HCT116 (cell line): ENCODE data around the gene NFAT5. TPM values are rescaled to one million over a fixed set of nuclear protein-coding genes. Genes with fewer than 3 reads are reported as not detected.
"Not testable (repeated sequence)": the region's sequence is repeated elsewhere in the genome, so short reads cannot be mapped to it uniquely, and the experiment has no call there.

Source experiments
- ATAC-seq: fragments of 200-7000 bp; cut with Tn5 transposase; 2 replicates; pipeline ENCODE4 v1.9.1; 2020; ENCODE audit warnings: mild to moderate bottlenecking, moderate library complexity
- BruUV-seq: library from RNA; stranded (reverse); fragments of 400-500 nt; replicated peaks from 2 replicates; lab custom pipeline; 2021; lab: Mats Ljungman, UMichigan
- CTCF ChIA-PET: fragments of 300-600 bp; sonication (Branson Sonifier 250); formaldehyde crosslinking; loops from one replicate; lab custom pipeline; 2021; ENCODE audit warnings: antibody characterized with exemption; lab: Charles Lee
- POLR2A ChIA-PET: fragments of 300-600, 350-600 bp; sonication (Branson Sonifier 250); formaldehyde crosslinking; loops from one replicate; lab custom pipeline; 2021; ENCODE audit warnings: antibody characterized with exemption; lab: Charles Lee
- RAD21 ChIA-PET, 2 experiments: fragments of 300-600 bp; sonication (Branson Sonifier 250); formaldehyde crosslinking; loops; one replicate each; lab custom pipeline; 2023; ENCODE audit warnings: low total read pairs in 2 of 2; ENCODE audit not compliant: uncharacterized antibody in 2 of 2, unreplicated experiment in 2 of 2, low non-redundant PET in 1 of 2; lab: Charles Lee
- DNase-seq: peaks from one replicate; pipeline ENCODE4 v3.0.0-alpha.2; 2010; ENCODE audit warnings: low read depth, low spot score
- H2AFZ ChIP-seq: fragments of 200-600 bp; shearing (Covaris generic), sonication (generic); 2 replicates; pipeline ENCODE4 v1.6.1; 2017; ENCODE audit warnings: low read depth, mixed run types, mixed read lengths, antibody characterized with exemption, low read length; ENCODE audit not compliant: poor library complexity, severe bottlenecking
- H3K27ac ChIP-seq: 2 replicates; pipeline ENCODE4 v1.5.1; 2012; ENCODE audit warnings: low read depth, low read length
- H3K27me3 ChIP-seq: fragments of 200-600 bp; sonication (generic); 2 replicates; pipeline ENCODE4 v1.6.1; 2016; ENCODE audit warnings: mixed run types, low read length, mixed read lengths; ENCODE audit not compliant: insufficient read depth
- H3K36me3 ChIP-seq, 2 experiments: fragments of 200-500 bp in 1 of 2; fragments of 200-600 bp in 1 of 2; sonication (Bioruptor generic) in 1 of 2; sonication (generic) in 1 of 2; 2 replicates each; pipeline versions ENCODE4 v1.5.1 to v1.6.1; 2014 to 2016; ENCODE audit warnings: low read length in 2 of 2, inconsistent platforms in 1 of 2, mixed read lengths in 1 of 2, mixed run types in 1 of 2; ENCODE audit not compliant: insufficient read depth in 2 of 2, control insufficient read depth in 1 of 2
- H3K4me1 ChIP-seq, 2 experiments: fragments of 200-600 bp in 1 of 2; sonication (generic) in 1 of 2; 2 replicates each; pipeline versions ENCODE4 v1.5.1 to v1.6.1; 2012 to 2017; ENCODE audit warnings: low read length in 2 of 2, inconsistent platforms in 1 of 2, mild to moderate bottlenecking in 1 of 2, mixed read lengths in 1 of 2, mixed run types in 1 of 2, moderate library complexity in 1 of 2; ENCODE audit not compliant: insufficient read depth in 2 of 2, control insufficient read depth in 1 of 2
- H3K4me2 ChIP-seq: fragments of 200-600 bp; sonication (generic); 2 replicates; pipeline ENCODE4 v1.6.1; 2017; ENCODE audit warnings: mixed run types, low read length, mixed read lengths
- H3K4me3 ChIP-seq, 2 experiments: fragments of 200-600 bp in 1 of 2; sonication (generic) in 1 of 2; replicated peaks in 1 of 2; 2 replicates each; pipeline ENCODE4 v1.5.1; 2011 to 2016; ENCODE audit warnings: low read length in 2 of 2, control low read depth in 1 of 2, low read depth in 1 of 2, mild to moderate bottlenecking in 1 of 2, mixed read lengths in 1 of 2, mixed run types in 1 of 2
- H3K79me2 ChIP-seq: fragments of 200-600 bp; sonication (generic); 2 replicates; pipeline ENCODE4 v1.6.1; 2017; ENCODE audit warnings: mild to moderate bottlenecking, mixed run types, low read length, moderate library complexity, mixed read lengths; ENCODE audit not compliant: insufficient read depth
- H3K9ac ChIP-seq: fragments of 200-600 bp; sonication (generic); 2 replicates; pipeline ENCODE4 v1.6.1; 2016; ENCODE audit warnings: low read length, mixed read lengths
- H3K9me2 ChIP-seq: fragments of 200-600 bp; sonication (generic), shearing (Covaris generic); 2 replicates; pipeline ENCODE4 v1.6.1; 2017; ENCODE audit warnings: mixed run types, mild to moderate bottlenecking, moderate library complexity; ENCODE audit not compliant: insufficient read depth
- H3K9me3 ChIP-seq, 2 experiments: fragments of 200-500 bp in 1 of 2; fragments of 200-600 bp in 1 of 2; sonication (Bioruptor generic) in 1 of 2; sonication (generic) in 1 of 2; 2 replicates each; pipeline ENCODE4 v1.6.1; 2014 to 2017; ENCODE audit warnings: low read length in 2 of 2, mixed read lengths in 2 of 2, inconsistent platforms in 1 of 2, low read depth in 1 of 2, mild to moderate bottlenecking in 1 of 2, mixed run types in 1 of 2, moderate library complexity in 1 of 2; ENCODE audit not compliant: control insufficient read depth in 1 of 2, insufficient read depth in 1 of 2
- H4K20me1 ChIP-seq: fragments of 200-600 bp; sonication (generic), shearing (Covaris generic); 2 replicates; pipeline ENCODE4 v1.6.1; 2017; ENCODE audit warnings: mixed run types, mild to moderate bottlenecking, moderate library complexity; ENCODE audit not compliant: insufficient read depth
- CEBPB ChIP-seq: IDR thresholded peaks from 2 replicates; pipeline ENCODE4 v1.6.1; 2012; ENCODE audit warnings: low read depth
- ELF1 ChIP-seq: IDR thresholded peaks from 2 replicates; pipeline ENCODE4 v1.6.1; 2012; ENCODE audit warnings: low read depth, borderline replicate concordance
- FOSL1 ChIP-seq: IDR thresholded peaks from 2 replicates; pipeline ENCODE4 v1.6.1; 2012; ENCODE audit warnings: low read depth
- JUND ChIP-seq: IDR thresholded peaks from 2 replicates; pipeline ENCODE4 v1.6.1; 2012
- POLR2A ChIP-seq: IDR thresholded peaks from 2 replicates; pipeline ENCODE4 v1.7.0; 2011; ENCODE audit warnings: borderline replicate concordance; ENCODE audit not compliant: insufficient read depth, insufficient read length; ENCODE audit errors: extremely low read depth
- RAD21 ChIP-seq: IDR thresholded peaks from 2 replicates; pipeline ENCODE4 v1.6.1; 2012; ENCODE audit warnings: low read depth, mild to moderate bottlenecking
- SRF ChIP-seq: IDR thresholded peaks from 2 replicates; pipeline ENCODE4 v1.6.1; 2012; ENCODE audit warnings: low read depth
- ZBTB33 ChIP-seq: IDR thresholded peaks from 2 replicates; pipeline ENCODE4 v1.6.1; 2011; ENCODE audit warnings: mild to moderate bottlenecking, low read length, moderate library complexity; ENCODE audit not compliant: insufficient replicate concordance; ENCODE audit errors: extremely low read depth
- ZNF274 ChIP-seq: fragments of 200-500 bp; sonication (Bioruptor generic); IDR thresholded peaks from 2 replicates; pipeline ENCODE4 v1.6.1; 2014; ENCODE audit warnings: mild to moderate bottlenecking, low read depth, low read length, inconsistent platforms
- intact Hi-C: fragments of 100-400 bp; cut with micrococcal nuclease; formaldehyde crosslinking; loops from 2 replicates; pipeline ENCODE4 v1.10.0; 2022
- total RNA-seq: library from RNA; stranded (reverse); gene quantifications from one replicate; pipeline ENCODE4 v1.2.1, GENCODE V29; 2021; ENCODE audit not compliant: unreplicated experiment

The NFAT5 gene
- total RNA-seq, 1 experiment from 2014 or later = 67.4 TPM

GRCh38 chr16:69565671-69566239 is at the start of gene NFAT5 (continued):
- TF ChIP-seq FOSL1 (peak; percentile 30; the same call in 1 of the 2 replicates), JUND (peak; percentile 86), ZBTB33 (peak; percentile 97), POLR2A (peak; percentile 53), CEBPB (no peak), ELF1 (no peak), RAD21 (peak; percentile 36; the same call in 1 of the 2 replicates), SRF (no peak), ZNF274 (no peak)

- ATAC-seq, H3K4me2 ChIP-seq, H3K27me3 ChIP-seq, H3K79me2 ChIP-seq, H3K9ac ChIP-seq, H3K9me3 ChIP-seq, CTCF ChIA-PET, H4K20me1 ChIP-seq, POLR2A ChIA-PET, H2AFZ ChIP-seq, RAD21 ChIA-PET, BruUV-seq, H3K9me2 ChIP-seq, H3K27ac ChIP-seq, H3K36me3 ChIP-seq, intact Hi-C loops, H3K4me3 ChIP-seq, DNase-seq: not testable (repeated sequence)
- peaks cover 31 to 44% of the 10 kb centered on the region in 2 experiments for H3K4me1 ChIP-seq
Measured at GRCh38 chr16:69517914-69518313, 47.9 kb upstream of the NFAT5 start.
